H9 (cell line): ENCODE data around the gene NCKAP5. TPM values are rescaled to one million over a fixed set of nuclear protein-coding genes. Genes with fewer than 3 reads are reported as not detected.

Experiments
- DNase-seq: peaks from one replicate; pipeline ENCODE4 v3.0.0-alpha.2; 2017
- H2AFZ ChIP-seq: one replicate; pipeline ENCODE4 v1.6.1; 2013; ENCODE audit warnings: mild to moderate bottlenecking, low read length, control low read depth, moderate library complexity
- H2AK5ac ChIP-seq: 2 replicates; pipeline ENCODE4 v1.6.1; 2013; ENCODE audit warnings: low read length, control low read depth, mixed read lengths; ENCODE audit not compliant: insufficient read length
- H2BK120ac ChIP-seq: one replicate; pipeline ENCODE4 v1.6.1; 2013; ENCODE audit warnings: low read depth, mild to moderate bottlenecking, low read length, control low read depth, inconsistent platforms; ENCODE audit not compliant: poor library complexity, severe bottlenecking
- H2BK12ac ChIP-seq: 2 replicates; pipeline ENCODE4 v1.6.1; 2013; ENCODE audit warnings: low read length, control low read depth, mixed read lengths, low read depth; ENCODE audit not compliant: insufficient read length
- H2BK15ac ChIP-seq: 2 replicates; pipeline ENCODE4 v1.6.1; 2013; ENCODE audit warnings: low read depth, low read length, control low read depth
- H2BK20ac ChIP-seq: one replicate; pipeline ENCODE4 v1.6.1; 2013; ENCODE audit warnings: low read depth, mild to moderate bottlenecking, low read length, control low read depth, inconsistent platforms; ENCODE audit not compliant: poor library complexity, severe bottlenecking
- H2BK5ac ChIP-seq: 2 replicates; pipeline ENCODE4 v1.6.1; 2013; ENCODE audit warnings: low read length, control low read depth, mixed read lengths; ENCODE audit not compliant: insufficient read length
- H3K14ac ChIP-seq: 2 replicates; pipeline ENCODE4 v1.6.1; 2013; ENCODE audit warnings: low read length, control low read depth; ENCODE audit not compliant: insufficient read depth
- H3K18ac ChIP-seq: 2 replicates; pipeline ENCODE4 v1.6.1; 2013; ENCODE audit warnings: low read depth, mild to moderate bottlenecking, mixed read lengths, low read length, control low read depth; ENCODE audit not compliant: insufficient read length
- H3K23ac ChIP-seq: 2 replicates; pipeline ENCODE4 v1.6.1; 2013; ENCODE audit warnings: low read length, control low read depth, mixed read lengths, low read depth; ENCODE audit not compliant: insufficient read length
- H3K23me2 ChIP-seq: 2 replicates; pipeline ENCODE4 v1.6.1; 2013; ENCODE audit warnings: low read depth, mild to moderate bottlenecking, mixed read lengths, low read length, control low read depth; ENCODE audit not compliant: insufficient read length, poor library complexity, severe bottlenecking
- H3K27ac ChIP-seq: 2 replicates; pipeline ENCODE4 v1.5.1; 2013; ENCODE audit warnings: low read length, control low read depth, mixed read lengths, low read depth; ENCODE audit not compliant: insufficient read length
- H3K27me3 ChIP-seq: 2 replicates; pipeline ENCODE4 v1.6.1; 2013; ENCODE audit warnings: low read length, control low read depth, inconsistent platforms; ENCODE audit not compliant: insufficient read depth
- H3K4ac ChIP-seq: 2 replicates; pipeline ENCODE4 v1.6.1; 2013; ENCODE audit warnings: low read depth, mild to moderate bottlenecking, control low read depth, inconsistent platforms, low read length, moderate library complexity
- H3K4me1 ChIP-seq: 2 replicates; pipeline ENCODE4 v1.6.1; 2013; ENCODE audit warnings: low read length, control low read depth, inconsistent platforms; ENCODE audit not compliant: insufficient read depth
- H3K4me2 ChIP-seq: 2 replicates; pipeline ENCODE4 v1.6.1; 2013; ENCODE audit warnings: low read length, control low read depth, mixed read lengths; ENCODE audit not compliant: insufficient read length, insufficient read depth
- H3K56ac ChIP-seq: 2 replicates; pipeline ENCODE4 v1.6.1; 2013; ENCODE audit warnings: low read depth, mild to moderate bottlenecking, mixed read lengths, low read length, control low read depth; ENCODE audit not compliant: insufficient read length
- H3K79me1 ChIP-seq: 2 replicates; pipeline ENCODE4 v1.6.1; 2013; ENCODE audit warnings: low read depth, mild to moderate bottlenecking, moderate library complexity, low read length, control low read depth, inconsistent platforms; ENCODE audit not compliant: insufficient read depth, poor library complexity, severe bottlenecking
- H3K79me2 ChIP-seq: 2 replicates; pipeline ENCODE4 v1.6.1; 2013; ENCODE audit warnings: low read length, control low read depth, inconsistent platforms; ENCODE audit not compliant: insufficient read depth
- H3K9ac ChIP-seq: 2 replicates; pipeline ENCODE4 v1.6.1; 2013; ENCODE audit warnings: low read length, control low read depth, mixed read lengths; ENCODE audit not compliant: insufficient read length; ENCODE audit errors: extremely low read depth
- H3K9me3 ChIP-seq: one replicate; pipeline ENCODE4 v1.6.1; 2013; ENCODE audit warnings: low read depth, low read length, inconsistent platforms; ENCODE audit not compliant: control insufficient read depth
- H3T11ph ChIP-seq: one replicate; pipeline ENCODE4 v1.6.1; 2013; ENCODE audit warnings: mild to moderate bottlenecking, low read length, control low read depth, inconsistent platforms
- H4K20me1 ChIP-seq: one replicate; pipeline ENCODE4 v1.6.1; 2013; ENCODE audit not compliant: control insufficient read depth, insufficient read length, insufficient read depth
- H4K5ac ChIP-seq: 2 replicates; pipeline ENCODE4 v1.6.1; 2013; ENCODE audit warnings: low read depth, mild to moderate bottlenecking, mixed read lengths, low read length, control low read depth; ENCODE audit not compliant: insufficient read length
- H4K8ac ChIP-seq: replicated peaks from 2 replicates; pipeline ENCODE4 v1.6.1; 2013; ENCODE audit warnings: low read length, control low read depth, mixed read lengths, low read depth; ENCODE audit not compliant: insufficient read length
- H4K91ac ChIP-seq: 2 replicates; pipeline ENCODE4 v1.6.1; 2013; ENCODE audit warnings: low read depth, mild to moderate bottlenecking, moderate library complexity, mixed read lengths, low read length, control low read depth; ENCODE audit not compliant: insufficient read length
- H3K27ac Mint-ChIP-seq, 3 experiments: 2 replicates in 2 of 3; 3 replicates in 1 of 3; pipeline ENCODE4 v1.8.0; 2020 to 2021; ENCODE audit warnings: mixed read lengths in 3 of 3, mild to moderate bottlenecking in 1 of 3, moderate library complexity in 1 of 3
- H3K27me3 Mint-ChIP-seq: 2 replicates; pipeline ENCODE4 v1.8.0; 2021; ENCODE audit warnings: low read depth, mild to moderate bottlenecking, moderate library complexity, mixed read lengths
- H3K36me3 Mint-ChIP-seq, 3 experiments: 2 replicates in 2 of 3; 3 replicates in 1 of 3; pipeline ENCODE4 v1.8.0; 2020 to 2021; ENCODE audit warnings: low read depth in 3 of 3, mixed read lengths in 3 of 3; ENCODE audit not compliant: insufficient read depth in 1 of 3
- H3K4me1 Mint-ChIP-seq, 2 experiments: 2 replicates each; pipeline ENCODE4 v1.8.0; 2020; ENCODE audit warnings: mixed read lengths in 2 of 2
- H3K4me3 Mint-ChIP-seq, 2 experiments: 2 replicates in 1 of 2; 3 replicates in 1 of 2; pipeline ENCODE4 v1.8.0; 2020 to 2021; ENCODE audit warnings: mild to moderate bottlenecking in 2 of 2, mixed read lengths in 2 of 2, moderate library complexity in 1 of 2
- H3K9me3 Mint-ChIP-seq, 2 experiments: 2 replicates in 1 of 2; 3 replicates in 1 of 2; pipeline ENCODE4 v1.8.0; 2020; ENCODE audit warnings: mild to moderate bottlenecking in 2 of 2, mixed read lengths in 2 of 2, moderate library complexity in 1 of 2
- WGBS: extraction: QIAGEN DNeasy Blood & Tissue Kit; methylation state at CpG from one replicate; pipeline ENCODE4 v1.1.7; 2013; ENCODE audit warnings: missing lambda C conversion rate, low lambda C conversion rate, mixed read lengths; ENCODE audit not compliant: insufficient read length; ENCODE audit errors: extremely low coverage; 5-methylcytosine and 5-hydroxymethylcytosine counted together
- total RNA-seq: library from RNA; stranded (reverse); gene quantifications from 2 replicates; pipeline ENCODE4 v1.2.1, GENCODE V29; 2021
- TF ChIP-seq, protein P1 (sequence below): fragments of 200-600 bp; sonication (generic); conservative IDR thresholded peaks from 3 replicates; pipeline ENCODE4 v1.8.0; 2021; ENCODE audit warnings: antibody characterized with exemption, mild to moderate bottlenecking

The NCKAP5 gene
- total RNA-seq, 1 experiment from 2014 or later, result 0.26 TPM

DNA sequence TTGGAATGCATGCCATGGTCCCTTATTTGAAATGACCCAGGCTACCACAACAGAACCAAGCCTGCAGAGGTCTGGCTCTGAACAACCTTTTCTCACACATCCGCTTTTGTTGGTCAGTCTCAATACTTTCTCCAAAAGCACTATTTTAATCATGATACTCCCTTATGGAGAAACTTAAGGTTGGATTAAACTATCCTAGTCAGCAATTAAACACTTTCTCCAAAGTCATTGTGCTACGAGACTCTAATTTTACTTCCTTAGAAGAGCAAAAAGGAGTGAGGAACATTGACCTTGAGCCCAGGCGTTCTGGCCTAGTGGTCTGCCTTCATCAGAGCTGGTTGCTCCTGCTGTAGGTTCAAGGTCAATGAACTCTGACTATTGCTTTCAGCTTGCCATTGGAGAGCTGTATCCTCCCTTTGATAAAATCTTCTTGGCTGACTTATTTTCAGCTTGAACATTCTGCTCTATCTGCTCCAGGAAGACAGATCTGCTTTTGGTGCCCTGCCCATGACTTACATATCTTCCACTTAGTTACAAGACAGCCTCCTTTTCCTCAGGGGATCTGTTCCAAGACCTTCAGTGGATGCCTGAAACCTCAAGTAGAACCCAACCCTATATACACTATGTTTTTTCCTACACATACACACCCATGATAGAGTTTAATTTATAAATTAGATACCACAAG lies 91.2 kb downstream of the NCKAP5 start:
- no peak overlapping the region for H3K4me3 Mint-ChIP-seq
- no peak overlapping the region for H3K18ac ChIP-seq
- H3K23ac ChIP-seq, result no peak overlapping the region
- no peaks in the 10 kb centered on the region for H3K79me2 ChIP-seq
- no peak overlapping the region for H2BK5ac ChIP-seq
- H2BK20ac ChIP-seq, result no peak overlapping the region
- no peaks in the 10 kb centered on the region for H3K27me3 ChIP-seq
- no peak overlapping the region for H4K8ac ChIP-seq
- H3K4me2 ChIP-seq, result no peak overlapping the region
- no peaks in the 10 kb centered on the region for H3K9me3 Mint-ChIP-seq
- H3K27me3 Mint-ChIP-seq, result peaks cover 3% of the 10 kb centered on the region; the same call in 1 of the 2 replicates
- no peaks in the 10 kb centered on the region for H3K79me1 ChIP-seq
- no peak overlapping the region for H2BK120ac ChIP-seq
- H3K36me3 Mint-ChIP-seq, result no peaks in the 10 kb centered on the region
- H3K27ac Mint-ChIP-seq, result no peak overlapping the region
- H2BK12ac ChIP-seq, result no peak overlapping the region
- no peak overlapping the region for H3K56ac ChIP-seq
- no peaks in the 10 kb centered on the region for H4K20me1 ChIP-seq
- H3T11ph ChIP-seq, result no peak overlapping the region
- no peaks in the 10 kb centered on the region for H3K9me3 ChIP-seq
- no peaks in the 10 kb centered on the region for H3K4me1 Mint-ChIP-seq
- no peaks in the 10 kb centered on the region for H3K4me1 ChIP-seq
- H2AK5ac ChIP-seq, result no peak overlapping the region
- no peak for DNase-seq
- TF ChIP-seq, protein P1, sequence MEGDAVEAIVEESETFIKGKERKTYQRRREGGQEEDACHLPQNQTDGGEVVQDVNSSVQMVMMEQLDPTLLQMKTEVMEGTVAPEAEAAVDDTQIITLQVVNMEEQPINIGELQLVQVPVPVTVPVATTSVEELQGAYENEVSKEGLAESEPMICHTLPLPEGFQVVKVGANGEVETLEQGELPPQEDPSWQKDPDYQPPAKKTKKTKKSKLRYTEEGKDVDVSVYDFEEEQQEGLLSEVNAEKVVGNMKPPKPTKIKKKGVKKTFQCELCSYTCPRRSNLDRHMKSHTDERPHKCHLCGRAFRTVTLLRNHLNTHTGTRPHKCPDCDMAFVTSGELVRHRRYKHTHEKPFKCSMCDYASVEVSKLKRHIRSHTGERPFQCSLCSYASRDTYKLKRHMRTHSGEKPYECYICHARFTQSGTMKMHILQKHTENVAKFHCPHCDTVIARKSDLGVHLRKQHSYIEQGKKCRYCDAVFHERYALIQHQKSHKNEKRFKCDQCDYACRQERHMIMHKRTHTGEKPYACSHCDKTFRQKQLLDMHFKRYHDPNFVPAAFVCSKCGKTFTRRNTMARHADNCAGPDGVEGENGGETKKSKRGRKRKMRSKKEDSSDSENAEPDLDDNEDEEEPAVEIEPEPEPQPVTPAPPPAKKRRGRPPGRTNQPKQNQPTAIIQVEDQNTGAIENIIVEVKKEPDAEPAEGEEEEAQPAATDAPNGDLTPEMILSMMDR, result no peak
- no peak overlapping the region for H3K9ac ChIP-seq
- H4K91ac ChIP-seq, result no peak overlapping the region
- H3K14ac ChIP-seq, result no peak overlapping the region
- H3K23me2 ChIP-seq, result no peaks in the 10 kb centered on the region
- H3K27ac ChIP-seq, result no peak overlapping the region
- H2AFZ ChIP-seq, result no peak overlapping the region
- no peak overlapping the region for H3K4ac ChIP-seq
- no CpG with 5 or more reads among the region's 3 CpGs for WGBS
- no peak overlapping the region for H2BK15ac ChIP-seq
- H4K5ac ChIP-seq, result no peak overlapping the region
